A673 (cell line): ENCODE data around the gene CLEC16A. TPM values are rescaled to one million over a fixed set of nuclear protein-coding genes. Genes with fewer than 3 reads are reported as not detected.

ENCODE experiments used
- BruUV-seq: library from RNA; stranded (reverse); fragments of 400-500 nt; replicated peaks from 2 replicates; lab custom pipeline; 2021; lab: Mats Ljungman, UMichigan
- CTCF ChIA-PET: fragments of 300-600 bp; sonication (Branson Sonifier 250); formaldehyde crosslinking; loops from one replicate; lab custom pipeline; 2022; ENCODE audit warnings: antibody characterized with exemption; lab: Charles Lee
- POLR2A ChIA-PET: fragments of 300-600 bp; sonication (Branson Sonifier 250); formaldehyde crosslinking; loops from one replicate; lab custom pipeline; 2022; ENCODE audit warnings: antibody characterized with exemption; ENCODE audit not compliant: low non-redundant PET; lab: Charles Lee
- DNase-seq: peaks from one replicate; pipeline ENCODE4 v3.0.0-alpha.2; 2015; ENCODE audit warnings: low spot score
- H3K27ac ChIP-seq: fragments of 200-600 bp; sonication (generic); 2 replicates; pipeline ENCODE4 v1.5.1; 2016; ENCODE audit warnings: mixed run types, low read depth, mild to moderate bottlenecking, mixed read lengths, antibody characterized with exemption, low read length; ENCODE audit not compliant: poor library complexity, severe bottlenecking
- H3K27me3 ChIP-seq: fragments of 200-600 bp; sonication (generic); replicated peaks from 2 replicates; pipeline ENCODE4 v1.6.1; 2017; ENCODE audit warnings: mixed run types, low read depth, mild to moderate bottlenecking, mixed read lengths, antibody characterized with exemption, low read length; ENCODE audit not compliant: insufficient read depth, poor library complexity
- H3K36me3 ChIP-seq: fragments of 200-600 bp; sonication (generic); 2 replicates; pipeline ENCODE4 v1.6.1; 2016; ENCODE audit warnings: mixed run types, mild to moderate bottlenecking, mixed read lengths, antibody characterized with exemption, low read length; ENCODE audit not compliant: insufficient read depth, poor library complexity, severe bottlenecking
- H3K4me1 ChIP-seq: fragments of 200-600 bp; sonication (generic); 2 replicates; pipeline ENCODE4 v1.6.1; 2017; ENCODE audit warnings: mixed run types, mild to moderate bottlenecking, mixed read lengths, antibody characterized with exemption, low read length; ENCODE audit not compliant: insufficient read depth, poor library complexity, severe bottlenecking
- H3K4me3 ChIP-seq: fragments of 200-600 bp; sonication (generic); 2 replicates; pipeline ENCODE4 v1.5.1; 2016; ENCODE audit warnings: low read depth, mixed run types, mild to moderate bottlenecking, mixed read lengths, low read length; ENCODE audit not compliant: poor library complexity, severe bottlenecking
- H3K9me3 ChIP-seq: fragments of 200-600 bp; sonication (generic); 2 replicates; pipeline ENCODE4 v1.6.1; 2016; ENCODE audit warnings: mixed run types, low read depth, mild to moderate bottlenecking, mixed read lengths, antibody characterized with exemption, low read length; ENCODE audit not compliant: poor library complexity, severe bottlenecking
- CTCF ChIP-seq: fragments of 300-800, 200-600 bp; sonication (generic); conservative IDR thresholded peaks from 2 replicates; pipeline ENCODE4 v1.5.1; 2017; ENCODE audit warnings: low read depth, mild to moderate bottlenecking, antibody characterized with exemption, low read length, moderate library complexity, mixed read lengths
- EZH2 ChIP-seq: fragments of 200-600 bp; sonication (generic); IDR thresholded peaks from 2 replicates; pipeline ENCODE4 v1.6.1; 2017; ENCODE audit warnings: borderline replicate concordance, low read depth, mild to moderate bottlenecking, mixed read lengths, antibody characterized with exemption, low read length; ENCODE audit not compliant: poor library complexity, severe bottlenecking
- intact Hi-C: fragments of 100-400 bp; cut with micrococcal nuclease; formaldehyde crosslinking; loops from one replicate; pipeline ENCODE4 v1.10.0; 2022; ENCODE audit not compliant: unreplicated experiment
- total RNA-seq: library from RNA; stranded (reverse); gene quantifications from 2 replicates; pipeline ENCODE4 v1.2.3, GENCODE V29; 2021

The CLEC16A gene
- total RNA-seq, 1 experiment from 2014 or later = 23.4 TPM

GRCh38 chr16:11174141-11174540, 229.8 kb downstream of the CLEC16A start:
- TF ChIP-seq EZH2 = no peak
- TF ChIP-seq CTCF = no peak
- no peak overlapping the region for H3K4me3 ChIP-seq
- no peaks in the 10 kb centered on the region for H3K36me3 ChIP-seq
- DNase-seq = no peak
- no peak overlapping the region for H3K27ac ChIP-seq
- H3K4me1 ChIP-seq = no peaks in the 10 kb centered on the region
- intact Hi-C loops = no loop called here
- no peaks in the 10 kb centered on the region for H3K9me3 ChIP-seq
- no TSS peak for BruUV-seq
- ChIA-PET POLR2A (no interaction called here), CTCF (no interaction called here)
- no peaks in the 10 kb centered on the region for H3K27me3 ChIP-seq

DNA sequence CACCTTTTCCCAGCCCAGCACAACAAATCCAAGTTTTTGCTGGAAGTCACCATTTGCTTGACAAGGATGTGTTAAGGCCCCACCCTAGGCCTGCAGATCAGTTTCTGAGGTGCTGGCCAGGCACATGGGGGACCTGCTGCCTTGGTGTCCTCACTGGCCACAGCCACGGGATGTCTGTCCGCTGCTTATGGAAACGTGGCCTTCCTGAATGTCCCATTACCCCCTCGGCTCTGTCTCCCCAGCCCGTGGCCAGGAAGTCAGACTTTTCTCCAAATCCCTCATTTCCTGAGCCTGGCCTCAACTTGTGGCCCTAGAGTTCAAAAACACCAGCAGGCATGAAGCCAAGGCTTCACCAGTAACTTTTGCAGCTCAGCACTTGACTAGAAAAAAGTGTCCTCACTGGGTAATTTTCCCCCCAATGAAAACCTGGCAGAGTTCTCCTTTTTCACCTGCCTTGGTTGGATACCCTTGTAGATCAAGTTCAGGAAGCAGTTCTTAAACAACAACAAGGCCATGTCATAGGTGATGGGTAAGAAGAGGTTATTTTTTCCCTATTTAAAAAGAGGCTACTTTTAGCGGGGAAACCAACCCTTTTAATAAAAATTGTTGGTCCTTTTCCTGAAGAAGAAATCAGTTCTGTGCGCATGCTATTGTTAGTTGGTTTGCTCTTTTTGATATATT, 230.9 kb downstream of the CLEC16A start:
- no peaks in the 10 kb centered on the region for H3K36me3 ChIP-seq
- no peak overlapping the region for H3K4me3 ChIP-seq
- POLR2A ChIA-PET = no interaction called here
- TF ChIP-seq EZH2 = no peak
- TF ChIP-seq CTCF = no peak
- BruUV-seq = no TSS peak
- H3K4me1 ChIP-seq = no peaks in the 10 kb centered on the region
- H3K27ac ChIP-seq = no peak overlapping the region
- no peak for DNase-seq
- intact Hi-C loops = no loop called here
- H3K9me3 ChIP-seq = no peaks in the 10 kb centered on the region
- H3K27me3 ChIP-seq = no peaks in the 10 kb centered on the region
- CTCF ChIA-PET = no interaction called here

- POLR2A ChIA-PET = no interaction called here
- no peaks in the 10 kb centered on the region for H3K4me1 ChIP-seq
- intact Hi-C loops = no loop called here
- no peaks in the 10 kb centered on the region for H3K36me3 ChIP-seq
- DNase-seq = no peak
- CTCF ChIA-PET = no interaction called here
- H3K27ac ChIP-seq = no peak overlapping the region
- H3K27me3 ChIP-seq = no peaks in the 10 kb centered on the region
- no peaks in the 10 kb centered on the region for H3K9me3 ChIP-seq
- TF ChIP-seq CTCF (no peak), EZH2 (no peak)
- H3K4me3 ChIP-seq = no peak overlapping the region
- BruUV-seq = no TSS peak
Observed at GRCh38 chr16:11175787-11176341, 231.5 kb downstream of the CLEC16A start.
